ENCODE data around the gene TIMM17A.
"Not testable (repeated sequence)": the region's sequence is repeated elsewhere in the genome, so short reads cannot be mapped to it uniquely, and the experiment has no call there.

The TIMM17A gene

DNA sequence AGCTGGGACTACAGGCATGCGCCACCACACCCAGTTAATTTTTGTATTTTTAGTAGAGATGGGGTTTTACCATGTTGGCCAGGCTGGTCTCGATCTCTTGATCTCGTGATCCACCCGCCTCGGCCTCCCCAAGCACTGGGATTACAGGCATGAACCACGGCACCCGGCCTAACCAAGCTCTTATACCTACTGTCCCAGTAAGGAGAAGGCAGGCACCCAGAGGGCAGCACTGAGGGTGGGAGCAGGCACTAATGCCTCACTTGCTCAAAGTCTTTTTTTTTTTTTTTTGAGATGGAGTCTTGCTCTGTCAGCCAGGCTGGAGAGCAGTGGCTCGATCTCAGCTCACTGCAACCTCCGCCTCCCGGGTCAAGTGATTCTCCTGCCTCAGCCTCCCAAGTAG, 15.0 kb upstream of the TIMM17A start:
- DNase-seq (ENCODE audit: low read depth, low spot score) = not testable (repeated sequence)

DNA sequence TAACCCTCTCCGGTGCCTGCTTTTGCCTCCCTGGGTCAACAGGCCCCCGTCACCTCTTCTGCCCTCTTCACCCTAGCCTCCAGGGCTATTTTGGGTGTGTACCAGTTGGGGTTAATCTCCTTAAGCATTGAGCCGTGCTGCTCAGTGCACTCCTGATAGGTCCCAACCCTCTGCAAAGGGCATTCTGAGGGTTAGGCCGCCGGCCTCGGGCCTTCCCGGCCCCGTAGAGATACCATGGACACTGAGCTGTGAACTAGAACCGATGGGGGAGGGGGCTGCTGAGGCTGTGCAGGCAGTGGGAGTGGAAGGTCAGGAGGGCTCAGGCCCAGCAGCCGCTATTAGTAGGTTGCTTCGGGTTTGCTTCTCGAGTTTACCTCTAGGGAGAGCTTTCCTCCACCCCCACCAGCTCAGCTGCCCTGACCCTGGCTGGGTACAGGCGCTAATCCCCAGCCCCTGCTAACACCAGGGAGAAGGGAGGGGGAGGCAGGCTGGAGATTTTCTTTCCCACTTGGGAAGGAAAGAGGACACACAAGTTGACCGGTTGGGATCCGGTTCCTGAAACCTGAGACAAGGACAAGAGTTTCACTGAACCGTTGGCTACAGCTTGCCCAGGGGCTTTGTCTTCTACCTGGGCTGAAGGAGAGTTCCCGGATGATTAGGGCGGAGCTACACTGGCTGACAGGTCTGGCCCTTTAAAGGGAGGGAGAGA, 13.7 kb upstream of the TIMM17A start:
- DNase-seq (ENCODE audit: low read depth, low spot score) = no peak

DNA sequence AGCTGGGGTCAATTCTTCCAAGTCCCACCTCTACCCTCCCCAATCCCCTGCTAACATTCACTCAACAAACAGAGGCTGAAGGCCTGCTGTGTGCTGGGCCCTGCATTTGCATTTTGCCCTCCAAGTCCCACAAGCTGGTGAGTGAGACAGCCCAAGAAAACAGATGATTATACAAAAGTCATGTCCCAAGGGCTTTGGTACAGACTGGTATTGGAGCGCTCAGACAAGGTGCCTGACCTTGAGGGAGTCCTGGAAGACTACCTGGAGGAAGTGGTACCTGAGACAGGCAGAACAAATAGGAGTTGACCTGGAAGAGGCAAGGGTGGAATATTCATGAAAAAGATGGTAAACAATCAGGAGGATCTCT, 13.2 kb upstream of the TIMM17A start:
- DNase-seq (ENCODE audit: low read depth, low spot score) = no peak

DNA sequence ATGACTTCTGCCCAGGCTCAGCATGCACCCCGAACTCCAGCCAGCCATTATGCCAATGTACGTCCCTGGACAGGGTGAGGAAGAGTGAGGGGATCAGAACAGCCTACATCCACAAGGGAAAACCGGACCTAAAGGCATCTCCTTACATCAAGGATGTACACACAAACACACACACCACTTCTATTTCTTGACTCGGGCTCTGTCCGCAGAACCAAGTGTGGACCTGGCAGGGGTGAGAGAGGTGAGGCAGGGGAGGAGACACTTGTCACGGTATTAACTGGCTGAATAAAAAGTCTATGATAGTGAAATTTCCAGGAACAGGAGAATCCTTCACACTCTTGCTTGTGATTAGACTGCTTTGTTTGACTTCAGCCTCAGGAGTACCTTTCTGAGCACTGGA, 11.3 kb upstream of the TIMM17A start:
- no peak for DNase-seq (ENCODE audit: low read depth, low spot score)

DNA sequence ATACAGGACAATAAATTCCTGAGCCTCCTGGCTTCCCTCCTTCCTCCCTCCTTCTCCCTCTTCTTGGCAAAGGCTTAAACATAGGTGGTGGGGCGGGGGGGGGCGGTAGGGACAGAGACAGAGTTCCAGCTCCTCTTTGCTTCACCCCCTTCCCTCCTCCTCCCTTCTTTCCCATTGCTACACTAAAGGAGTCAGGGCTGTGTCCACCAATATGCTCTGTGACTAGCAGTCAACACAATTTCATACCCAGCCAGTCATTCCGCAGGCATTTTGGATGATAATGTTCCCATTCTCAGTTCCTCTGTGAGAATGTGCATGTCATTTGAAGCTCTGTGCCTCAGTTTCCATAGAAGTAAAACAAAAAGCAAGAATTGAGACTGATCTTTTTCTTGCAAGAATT, 10.7 kb upstream of the TIMM17A start:
- DNase-seq (ENCODE audit: low read depth, low spot score) = no peak

DNA sequence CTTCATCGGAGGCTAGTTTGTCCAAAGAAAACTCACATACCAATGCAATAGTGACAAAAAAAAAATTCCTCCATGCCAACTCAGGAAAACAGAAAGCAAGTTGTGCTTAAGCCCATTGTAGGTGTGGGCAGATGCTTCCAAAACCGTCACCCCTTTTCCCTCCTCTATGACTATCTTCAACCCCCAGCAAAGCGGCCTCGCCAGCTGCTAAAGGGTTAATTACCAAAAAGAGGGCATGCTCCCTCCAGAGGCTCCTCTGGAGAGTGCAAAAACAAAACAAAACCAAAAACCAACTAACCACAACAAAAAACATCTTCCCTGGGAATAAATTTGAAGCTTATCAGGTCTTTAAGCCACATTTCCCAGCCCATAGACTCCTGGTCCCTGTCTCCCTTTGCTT, 10.1 kb upstream of the TIMM17A start:
- no peak for DNase-seq (ENCODE audit: low read depth, low spot score)

DNA sequence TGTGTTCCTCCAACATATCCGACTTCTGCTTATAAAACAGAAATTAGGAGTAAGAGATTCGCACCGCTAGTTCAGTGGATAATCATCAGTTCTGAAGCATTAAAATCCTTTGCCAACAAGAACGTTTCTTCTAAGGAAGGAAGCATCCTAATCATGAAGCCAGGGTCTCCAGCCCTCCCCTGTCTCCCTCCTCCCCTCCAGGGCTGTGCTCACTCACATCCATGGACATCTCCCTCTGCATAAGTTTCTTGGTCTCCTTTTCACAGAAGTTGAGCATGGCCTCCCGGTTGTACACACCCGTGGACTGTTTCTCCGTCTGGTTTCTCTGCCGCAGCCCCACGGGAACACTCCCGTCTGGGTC, 9.5 kb upstream of the TIMM17A start:
- no peak for DNase-seq (ENCODE audit: low read depth, low spot score)

DNA sequence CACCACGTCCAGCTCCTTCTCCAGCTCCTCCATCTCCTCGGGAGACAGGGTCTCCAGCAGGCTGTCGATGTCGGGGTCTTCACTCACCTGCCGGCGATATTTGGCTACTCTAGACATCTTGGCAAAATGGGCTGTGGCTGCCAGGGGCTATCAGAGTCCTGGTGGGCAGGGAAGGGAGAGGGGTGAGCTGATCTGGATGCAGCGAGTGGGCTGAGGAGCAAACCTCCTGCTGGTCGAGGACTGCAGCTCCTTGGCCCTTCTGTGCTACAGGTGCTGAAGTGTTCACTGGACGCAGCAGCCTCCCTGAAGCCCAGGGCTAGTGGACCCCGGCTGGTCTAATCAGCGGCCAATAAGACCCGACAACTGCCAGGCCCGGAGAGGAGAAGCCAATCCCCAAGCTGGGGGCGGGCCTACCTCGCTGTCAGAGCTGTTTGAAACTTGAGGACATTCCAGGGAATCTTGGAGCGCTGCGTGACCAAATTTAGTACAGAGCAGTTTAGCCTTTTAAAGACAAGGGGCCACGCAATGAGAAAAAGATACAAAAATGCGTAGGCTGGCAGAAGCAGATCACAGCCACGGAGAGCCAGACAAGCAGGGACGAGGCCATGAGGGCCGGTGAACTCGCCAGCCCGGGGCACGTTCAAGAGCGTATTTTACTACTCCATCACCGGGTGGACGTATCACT, 8.9 kb upstream of the TIMM17A start, which contains the start of gene LMOD1:
LMOD1 (minus strand) TSS at position 325 of the 685 bp plus-strand sequence; CDS start at position 117, 208 bp downstream.
- DNase-seq (ENCODE audit: low read depth, low spot score) = no peak

DNA sequence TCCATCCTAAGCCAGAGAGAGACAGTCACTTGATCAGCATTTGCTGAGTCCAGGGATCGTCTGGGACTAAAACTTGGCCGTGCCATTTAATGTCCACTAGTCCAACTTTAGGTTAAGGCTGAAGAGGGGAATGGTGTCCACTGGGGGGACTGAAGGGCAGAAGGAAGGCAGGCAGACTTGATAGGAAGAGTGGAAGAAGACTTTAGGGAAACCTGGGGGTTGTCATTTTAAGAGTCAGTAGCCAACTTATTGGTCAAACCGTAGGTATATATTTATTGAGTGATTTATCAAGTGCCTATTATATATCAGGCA, 7.7 kb upstream of the TIMM17A start:
- DNase-seq (ENCODE audit: low read depth, low spot score) = no peak

DNA sequence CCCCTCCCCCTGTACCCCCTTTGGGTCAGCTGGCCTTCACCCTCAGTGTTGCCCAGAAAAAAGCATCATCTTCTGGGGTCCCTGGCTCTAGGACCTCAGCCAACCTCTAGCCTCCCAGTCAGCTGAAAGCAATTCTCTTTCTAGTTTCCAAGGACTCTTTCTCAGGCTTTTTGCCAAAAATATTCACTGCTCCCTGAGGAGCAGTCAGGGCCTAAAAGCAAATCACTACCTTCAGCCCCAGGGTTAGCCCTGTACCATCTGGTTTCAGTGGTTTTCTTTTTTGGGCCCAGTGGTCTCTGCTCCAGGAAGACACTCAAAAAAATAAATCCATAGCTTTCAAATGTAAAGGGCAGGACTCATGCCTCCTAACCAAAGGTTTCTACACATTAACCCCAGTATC, 5.8 kb upstream of the TIMM17A start:
- DNase-seq (ENCODE audit: low read depth, low spot score) = no peak

DNA sequence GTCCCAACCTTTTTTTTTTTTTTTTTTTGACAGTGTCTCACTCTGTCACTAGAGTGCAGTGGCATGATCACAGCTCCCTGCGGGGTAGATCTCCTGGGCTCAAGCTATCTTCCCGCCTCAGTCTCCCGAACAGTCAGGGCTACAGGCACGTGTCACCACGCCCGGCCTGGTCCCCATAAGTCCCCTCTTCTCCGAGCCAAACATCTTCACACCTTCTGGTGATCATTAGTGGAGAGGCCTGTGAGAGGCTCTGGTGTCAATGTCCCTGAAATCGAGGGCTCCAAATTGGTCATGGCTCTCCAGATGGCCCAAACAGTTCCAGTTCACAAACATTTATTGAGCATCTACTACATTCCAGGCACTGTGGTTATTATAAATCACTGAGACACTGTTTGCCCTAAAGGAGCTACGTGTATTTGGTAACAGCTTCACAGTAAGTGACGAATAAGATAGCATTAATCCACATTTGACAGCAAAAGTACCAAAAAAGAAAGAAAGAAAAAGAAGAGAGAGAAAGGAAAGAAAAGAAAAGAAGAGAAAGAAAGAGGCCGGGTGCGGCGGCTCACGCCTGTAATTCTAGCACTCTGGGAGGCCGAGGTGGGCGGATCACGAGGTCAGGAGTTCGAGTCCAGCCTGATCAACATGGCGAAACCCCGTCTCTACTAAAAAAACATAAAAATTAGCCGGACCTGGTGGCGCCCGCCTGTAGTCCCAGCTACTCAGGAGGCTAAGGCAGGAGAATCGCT, 867 bp upstream of the TIMM17A start:
- no peak for DNase-seq (ENCODE audit: low read depth, low spot score)

DNA sequence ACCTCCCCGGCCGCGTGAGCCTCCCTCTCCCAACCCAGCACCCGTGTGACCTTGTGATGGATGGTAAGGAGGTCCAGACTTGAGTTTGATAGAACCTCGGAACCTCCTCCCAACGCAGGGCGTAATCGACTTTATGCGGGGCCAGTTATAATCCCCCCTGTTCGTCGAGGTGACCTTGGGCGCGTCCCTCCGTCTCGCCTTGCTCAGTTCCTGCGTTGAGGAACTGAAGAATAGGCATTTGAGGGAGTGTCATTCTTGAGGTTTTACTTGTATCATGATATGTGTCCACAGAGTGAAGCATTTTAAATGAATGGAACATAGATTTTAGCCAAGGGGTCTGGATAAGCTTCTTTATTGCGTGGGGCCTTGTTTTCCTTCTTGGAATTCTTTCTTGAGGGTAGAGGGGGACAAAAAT, 433 bp downstream of the TIMM17A start:
- DNase-seq (ENCODE audit: low read depth, low spot score) = no peak

DNA sequence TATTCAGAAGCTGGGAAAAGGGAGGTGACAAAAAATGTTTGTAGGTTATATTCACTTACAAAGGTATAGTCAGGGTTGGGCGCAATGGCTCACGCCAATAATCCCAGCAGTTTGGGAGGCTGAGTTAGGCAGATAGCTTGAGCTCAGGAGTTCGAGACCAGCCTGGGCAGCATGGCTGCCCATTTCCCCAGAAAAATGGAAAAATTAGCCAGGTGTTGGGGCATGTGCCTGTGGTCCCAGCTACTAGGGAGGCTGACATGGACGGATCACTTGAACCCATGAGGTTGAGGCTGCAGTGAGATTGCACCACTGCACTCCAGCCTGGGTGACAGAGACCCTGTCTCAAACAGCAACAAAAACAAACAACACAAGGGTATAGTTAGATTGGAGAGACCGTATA, 3.0 kb downstream of the TIMM17A start:
- no peak for DNase-seq (ENCODE audit: low read depth, low spot score)

DNA sequence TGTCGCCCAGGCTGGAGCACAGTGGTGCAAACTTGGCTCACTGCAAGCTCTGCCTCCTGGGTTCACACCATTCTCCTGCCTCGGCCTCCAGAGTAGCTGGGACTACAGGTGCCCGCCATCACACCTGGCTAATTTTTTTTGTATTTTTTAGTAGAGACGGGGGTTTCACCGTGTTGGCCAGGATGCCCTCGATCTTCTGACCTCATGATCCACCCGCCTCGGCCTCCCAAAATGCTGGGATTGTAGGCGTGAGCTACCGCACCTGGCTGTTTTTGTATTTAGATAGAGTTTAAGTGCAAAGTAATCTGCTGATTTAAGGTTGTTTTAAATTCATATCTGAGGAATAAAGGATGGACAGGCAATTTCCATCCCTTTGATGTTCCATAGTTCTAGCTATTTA, 7.1 kb downstream of the TIMM17A start:
- not testable (repeated sequence) for DNase-seq (ENCODE audit: low read depth, low spot score)

DNA sequence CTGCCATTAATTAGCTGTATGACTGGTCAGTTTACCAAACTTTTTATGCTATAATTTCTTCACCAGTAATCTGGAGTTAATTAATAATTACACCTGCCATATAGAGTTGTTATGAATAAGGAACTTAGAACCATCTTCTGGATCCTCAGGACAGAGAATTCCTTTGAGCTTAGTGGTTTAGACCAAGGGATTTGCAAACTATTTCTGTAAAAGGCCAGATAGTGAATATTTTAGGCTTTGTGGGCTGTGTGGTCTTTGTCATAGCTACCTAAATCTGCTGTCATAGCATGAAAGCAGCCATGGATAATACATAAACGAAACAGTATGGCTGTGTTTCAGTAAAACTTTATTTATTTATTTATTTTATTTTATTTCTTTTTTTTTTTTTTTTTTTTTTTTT, 9.0 kb downstream of the TIMM17A start:
- DNase-seq (ENCODE audit: low read depth, low spot score) = no peak

DNA sequence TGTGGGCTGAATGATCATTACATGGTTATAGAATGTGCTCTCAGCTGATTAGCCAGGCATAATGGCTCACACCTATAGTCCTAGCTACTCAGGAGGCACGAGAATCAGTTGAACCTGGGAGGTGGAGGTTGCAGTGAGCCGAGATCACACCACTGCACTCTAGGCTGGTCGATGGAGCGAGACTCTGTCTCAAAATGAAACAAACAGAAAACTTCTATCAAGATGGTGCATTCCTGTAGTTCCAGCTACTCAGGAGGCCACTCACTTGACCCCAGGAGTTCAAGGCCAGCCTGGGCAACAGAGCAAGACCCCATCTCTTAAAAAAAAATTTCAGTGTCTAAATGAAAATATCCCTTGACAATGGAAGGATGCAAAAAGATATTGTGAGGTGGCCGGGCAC, 10.9 kb downstream of the TIMM17A start:
- no peak for DNase-seq (ENCODE audit: low read depth, low spot score)

DNA sequence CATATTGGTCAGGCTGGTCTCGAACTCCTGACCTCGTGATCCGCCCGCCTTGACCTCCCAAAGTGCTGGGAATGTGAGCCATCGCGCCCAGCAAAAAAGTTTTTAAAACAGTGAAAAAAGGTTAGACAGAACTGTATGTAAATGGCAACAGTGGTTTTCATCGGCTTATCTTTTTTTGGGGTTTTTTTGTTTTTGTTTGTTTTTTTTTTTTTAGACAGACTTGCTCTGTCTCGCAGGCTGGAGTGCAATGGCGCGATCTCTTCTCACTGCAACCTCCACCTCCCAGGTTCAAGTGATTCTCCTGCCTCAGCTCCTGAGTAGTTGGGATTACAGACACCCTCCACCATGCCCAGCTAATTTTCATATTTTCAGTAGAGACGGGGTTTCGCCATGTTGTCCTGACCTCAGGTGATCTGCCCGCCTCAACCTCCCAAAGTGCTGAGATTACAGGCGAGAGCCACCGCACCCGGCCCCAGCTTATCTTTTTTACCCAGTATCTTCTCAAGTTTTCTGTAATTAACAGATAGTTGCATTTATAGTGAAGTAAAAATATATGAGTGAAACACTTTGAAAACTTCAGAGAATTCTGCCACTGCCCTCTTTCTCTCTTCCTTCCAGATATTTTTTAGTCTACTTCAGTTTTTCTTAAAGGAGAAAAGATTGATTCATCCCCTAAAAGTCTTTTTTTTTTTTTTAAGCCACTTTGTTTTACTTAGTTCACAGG, 13.1 kb downstream of the TIMM17A start:
- DNase-seq (ENCODE audit: low read depth, low spot score) = no peak

DNA sequence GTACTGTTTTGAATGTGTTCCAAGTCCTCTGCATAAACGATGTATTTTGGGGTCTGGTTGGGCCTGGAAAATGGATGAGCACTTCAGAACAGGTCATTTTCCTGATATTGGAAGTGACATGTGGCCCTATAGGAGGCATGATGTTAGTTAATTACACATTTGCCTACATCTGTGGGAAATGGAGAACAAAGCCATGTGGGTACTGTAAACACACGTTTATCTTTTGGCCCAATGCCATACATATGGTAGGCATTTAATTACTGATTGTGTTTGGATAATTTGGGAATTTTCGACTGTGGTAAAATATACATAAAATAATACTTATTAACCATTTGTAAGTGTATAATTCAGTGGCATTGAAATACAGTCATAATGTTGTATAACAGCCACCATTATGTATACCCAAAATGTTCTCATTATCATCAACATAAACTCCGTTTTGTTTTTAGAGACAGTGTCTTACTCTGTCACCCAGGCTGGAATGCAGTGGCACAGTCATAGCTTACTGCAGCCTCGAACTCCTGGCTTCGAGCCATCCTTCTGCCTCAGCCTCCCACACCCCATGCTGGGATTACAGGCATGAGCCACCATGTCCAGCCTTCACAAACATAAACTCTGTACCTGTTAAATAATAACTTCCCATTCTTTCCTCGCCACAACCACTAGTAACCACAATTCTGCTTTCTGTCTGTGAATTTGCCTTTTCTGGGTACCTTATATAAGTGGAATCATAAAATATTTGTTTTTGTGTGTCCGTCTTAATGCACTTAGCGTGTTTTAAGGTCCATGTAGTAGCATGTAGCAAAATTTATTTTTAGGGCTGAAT, 15.2 kb downstream of the TIMM17A start:
- no peak for DNase-seq (ENCODE audit: low read depth, low spot score)

DNA sequence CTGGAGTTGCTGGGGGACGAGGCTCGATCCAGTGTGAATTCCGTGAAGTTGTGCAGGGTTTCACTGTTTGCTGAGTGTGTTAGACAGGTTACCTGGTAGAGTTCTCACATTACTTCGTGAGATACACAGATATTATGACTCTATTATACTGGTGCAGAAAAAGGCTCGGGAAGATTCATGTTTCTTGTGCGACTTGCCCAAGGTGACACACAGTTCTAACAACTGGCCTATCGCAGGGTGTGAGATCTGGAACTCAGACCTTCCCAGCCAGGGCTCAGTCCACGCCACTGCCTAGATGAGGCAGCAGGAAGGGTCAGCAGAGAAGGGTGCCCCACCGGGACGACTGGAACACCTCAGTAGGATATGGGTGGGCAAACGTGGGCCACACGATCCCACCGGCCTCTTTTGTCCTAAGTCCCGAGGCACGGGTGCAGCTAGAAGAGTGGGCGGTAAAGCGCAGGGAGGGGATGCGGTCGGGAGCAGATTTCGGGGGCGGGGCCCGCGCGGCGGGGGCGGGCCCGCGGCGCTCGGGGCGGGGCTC, 26.8 kb downstream of the TIMM17A start:
- DNase-seq (ENCODE audit: low read depth, low spot score) = peak; percentile 31

DNA sequence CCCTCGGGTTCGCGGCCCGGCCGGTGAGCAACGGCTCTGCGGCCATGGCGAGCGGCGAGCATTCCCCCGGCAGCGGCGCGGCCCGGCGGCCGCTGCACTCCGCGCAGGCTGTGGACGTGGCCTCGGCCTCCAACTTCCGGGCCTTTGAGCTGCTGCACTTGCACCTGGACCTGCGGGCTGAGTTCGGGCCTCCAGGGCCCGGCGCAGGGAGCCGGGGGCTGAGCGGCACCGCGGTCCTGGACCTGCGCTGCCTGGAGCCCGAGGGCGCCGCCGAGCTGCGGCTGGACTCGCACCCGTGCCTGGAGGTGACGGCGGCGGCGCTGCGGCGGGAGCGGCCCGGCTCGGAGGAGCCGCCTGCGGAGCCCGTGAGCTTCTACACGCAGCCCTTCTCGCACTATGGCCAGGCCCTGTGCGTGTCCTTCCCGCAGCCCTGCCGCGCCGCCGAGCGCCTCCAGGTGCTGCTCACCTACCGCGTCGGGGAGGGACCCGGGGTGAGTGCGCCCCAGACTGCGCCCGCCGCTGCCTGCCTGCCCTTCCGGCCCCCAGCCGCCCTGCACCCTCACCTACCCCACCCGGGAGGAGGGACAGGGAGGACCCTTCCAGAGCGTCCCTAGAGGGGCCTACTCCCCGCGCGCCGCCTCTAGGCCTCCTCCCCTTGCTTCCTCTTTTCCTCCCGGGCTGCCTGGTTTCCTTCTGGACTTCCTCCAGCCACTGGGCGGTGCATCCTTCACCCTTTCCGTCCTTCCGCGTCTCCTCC, 27.5 kb downstream of the TIMM17A start, which contains the start of gene RNPEP:
RNPEP (plus strand) TSS at position 26 of the 757 bp plus-strand sequence; CDS start at position 45, 19 bp downstream.
- DNase-seq (ENCODE audit: low read depth, low spot score) = no peak
